H54 (cell line): Measurements from ENCODE around the gene SLC30A3.

Experiments
- DNase-seq: peaks from one replicate; pipeline ENCODE4 v3.0.0; 2011; ENCODE audit warnings: low spot score, mixed read lengths; ENCODE audit not compliant: insufficient read length
- FAIRE-seq: peaks from 3 replicates; lab custom pipeline; 2011; peaks lifted over from hg19 to GRCh38; lab: Jason Lieb, UNC
- POLR2A ChIP-seq: IDR thresholded peaks from 2 replicates; pipeline ENCODE4 v1.6.1; 2011; ENCODE audit warnings: low read depth, mild to moderate bottlenecking, low read length

SLC30A3 gene

DNA sequence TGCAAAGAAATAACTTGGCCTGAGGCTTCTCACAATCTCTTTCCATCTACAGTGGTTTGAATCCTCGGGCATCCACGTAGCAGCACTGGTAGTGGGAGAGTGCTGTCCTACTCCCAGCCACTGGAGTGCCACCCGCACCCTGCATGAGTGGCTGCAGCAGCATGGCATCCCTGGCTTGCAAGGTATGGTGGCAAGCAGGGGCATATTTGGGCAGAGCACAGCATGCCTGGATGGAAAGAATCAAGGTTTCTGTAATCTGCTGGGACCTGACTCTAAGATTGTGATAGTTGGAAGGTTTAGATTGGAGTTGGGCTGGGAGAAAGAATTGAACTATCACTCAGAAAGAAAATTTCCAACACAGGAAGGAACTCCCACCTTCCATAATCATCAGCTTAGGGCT is 41.7 kb downstream of the SLC30A3 start:
- DNase-seq (no peak), FAIRE-seq (no peak)
- TF ChIP-seq POLR2A = no peak

DNA sequence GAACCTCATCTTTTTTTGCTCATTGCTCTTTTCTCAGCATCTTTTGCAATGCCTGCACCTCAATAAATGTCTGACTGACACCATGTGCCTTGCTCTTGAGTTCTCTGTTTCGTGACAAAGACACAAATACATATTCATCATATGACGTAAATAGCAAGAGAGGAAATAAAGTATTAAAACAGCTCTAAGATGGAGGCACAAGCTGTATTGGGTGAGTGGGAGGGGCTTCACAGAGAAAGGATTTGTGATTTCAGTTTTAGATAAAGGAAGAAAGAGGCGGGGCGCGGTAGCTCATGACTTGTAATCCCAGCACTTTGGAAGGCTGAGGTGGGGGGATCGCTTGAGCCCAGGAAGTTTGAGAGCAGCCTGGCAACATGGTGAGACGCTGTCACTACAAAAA is 42.8 kb downstream of the SLC30A3 start:
- FAIRE-seq = no peak
- TF ChIP-seq POLR2A = no peak
- no peak for DNase-seq

DNA sequence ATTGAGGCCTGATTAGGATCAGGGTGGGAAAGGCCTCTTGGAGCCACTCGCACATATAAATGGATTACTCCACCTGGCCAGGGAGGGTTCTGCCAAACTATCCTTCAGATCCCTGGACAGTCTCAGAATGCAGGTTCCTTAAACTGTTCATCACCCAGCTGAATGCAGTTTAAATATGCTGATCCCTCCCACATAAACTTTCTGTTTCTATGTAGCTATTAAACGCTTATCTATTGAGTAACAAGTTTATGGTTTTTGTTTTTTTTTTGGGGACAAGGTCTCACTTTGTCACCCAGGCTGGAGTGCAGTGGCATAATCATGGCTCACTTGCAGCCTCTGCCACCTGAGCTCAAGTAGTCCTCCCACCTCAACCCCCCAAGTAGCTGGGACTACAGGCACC is 43.8 kb downstream of the SLC30A3 start:
- DNase-seq (no peak), FAIRE-seq (no peak)
- no peak for TF ChIP-seq POLR2A

DNA sequence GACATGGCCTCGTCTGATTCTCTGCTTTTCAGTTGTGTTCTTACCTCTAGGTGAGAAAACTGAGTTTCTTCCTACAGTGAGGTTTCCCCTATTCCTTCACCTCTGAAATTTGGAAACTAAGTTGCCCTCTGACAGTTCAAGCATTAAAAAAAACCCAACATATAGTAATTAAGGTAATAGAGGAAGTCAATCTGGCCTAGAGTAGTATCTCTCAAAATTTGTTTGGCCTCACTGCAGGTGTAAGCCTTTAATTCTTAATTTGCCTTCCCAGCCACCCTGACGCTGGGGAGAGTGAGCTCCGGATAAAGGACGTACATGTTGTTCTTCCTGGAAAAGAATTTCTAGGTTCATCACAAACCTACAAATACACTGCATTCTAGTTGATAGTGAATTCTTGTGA is 44.2 kb downstream of the SLC30A3 start:
- FAIRE-seq (no peak), DNase-seq (no peak)
- no peak for TF ChIP-seq POLR2A

DNA sequence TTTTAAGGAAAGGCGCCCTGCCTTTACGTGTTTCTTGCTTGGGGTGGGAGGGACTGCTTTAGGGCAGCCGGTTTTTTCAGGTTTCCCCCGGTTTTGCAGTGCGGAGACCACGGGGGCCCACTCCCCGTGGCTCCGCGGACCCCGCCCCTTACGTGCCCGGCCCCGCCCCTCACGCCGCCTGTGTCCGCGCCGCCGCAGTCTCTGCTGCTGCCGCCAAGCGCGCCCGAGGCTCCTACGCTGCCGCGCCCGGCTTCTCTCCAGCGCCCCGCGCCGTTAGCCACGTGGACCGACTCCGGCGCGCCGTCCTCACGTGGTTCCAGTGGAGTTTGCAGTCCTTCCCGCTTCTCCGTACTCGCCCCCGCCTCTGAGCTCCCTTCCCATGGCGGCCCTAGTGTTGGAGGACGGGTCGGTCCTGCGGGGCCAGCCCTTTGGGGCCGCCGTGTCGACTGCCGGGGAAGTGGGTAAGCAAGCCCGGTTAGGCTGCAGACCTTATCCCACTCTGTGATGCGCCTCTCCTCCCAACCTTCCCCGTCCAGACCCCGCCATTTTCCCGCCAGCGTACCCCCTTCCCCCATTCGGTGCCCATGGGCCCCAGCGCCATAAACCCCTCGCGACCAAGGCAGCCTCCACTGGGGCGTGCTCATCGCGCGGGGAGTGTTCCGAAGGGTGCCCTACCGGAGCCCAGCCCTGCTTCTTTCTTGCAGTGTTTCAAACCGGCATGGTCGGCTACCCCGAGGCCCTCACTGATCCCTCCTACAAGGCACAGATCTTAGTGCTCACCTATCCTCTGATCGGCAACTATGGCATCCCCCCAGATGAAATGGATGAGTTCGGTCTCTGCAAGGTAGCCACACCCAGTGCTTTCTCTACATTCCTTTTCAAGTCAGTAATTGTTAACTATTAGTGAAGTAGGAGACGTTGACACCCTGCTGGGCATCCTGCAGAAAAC is 45.4 kb downstream of the SLC30A3 start, which contains the start of gene CAD:
Gene CAD (plus strand): TSS at position 197 of the 949 bp plus-strand sequence. CDS start 183 bp downstream, at position 380.
- TF ChIP-seq POLR2A = peak; percentile 87
- FAIRE-seq (no peak), DNase-seq (peak; percentile 88)

DNA sequence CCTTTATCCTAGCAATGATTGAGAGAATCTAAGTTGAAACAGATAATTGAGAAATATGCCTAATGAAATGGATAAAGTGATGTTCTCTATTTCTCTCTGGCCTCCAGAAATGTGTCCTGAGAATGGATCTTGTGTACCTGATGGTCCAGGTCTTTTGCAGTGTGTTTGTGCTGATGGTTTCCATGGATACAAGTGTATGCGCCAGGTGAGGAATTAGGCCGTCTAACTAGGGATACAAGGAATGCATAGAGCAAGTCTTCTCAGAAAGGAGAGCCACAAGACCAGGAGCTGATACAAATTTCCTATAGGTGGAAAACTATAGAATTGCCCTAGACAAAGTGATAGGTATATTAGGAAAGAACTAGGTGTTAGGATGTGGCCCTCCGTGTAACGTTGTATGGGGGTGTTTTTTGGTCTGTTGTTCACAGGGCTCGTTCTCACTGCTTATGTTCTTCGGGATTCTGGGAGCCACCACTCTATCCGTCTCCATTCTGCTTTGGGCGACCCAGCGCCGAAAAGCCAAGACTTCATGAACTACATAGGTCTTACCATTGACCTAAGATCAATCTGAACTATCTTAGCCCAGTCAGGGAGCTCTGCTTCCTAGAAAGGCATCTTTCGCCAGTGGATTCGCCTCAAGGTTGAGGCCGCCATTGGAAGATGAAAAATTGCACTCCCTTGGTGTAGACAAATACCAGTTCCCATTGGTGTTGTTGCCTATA is 46.3 kb downstream of the SLC30A3 start:
- FAIRE-seq = no peak
- DNase-seq = no peak
- TF ChIP-seq POLR2A = no peak

DNA sequence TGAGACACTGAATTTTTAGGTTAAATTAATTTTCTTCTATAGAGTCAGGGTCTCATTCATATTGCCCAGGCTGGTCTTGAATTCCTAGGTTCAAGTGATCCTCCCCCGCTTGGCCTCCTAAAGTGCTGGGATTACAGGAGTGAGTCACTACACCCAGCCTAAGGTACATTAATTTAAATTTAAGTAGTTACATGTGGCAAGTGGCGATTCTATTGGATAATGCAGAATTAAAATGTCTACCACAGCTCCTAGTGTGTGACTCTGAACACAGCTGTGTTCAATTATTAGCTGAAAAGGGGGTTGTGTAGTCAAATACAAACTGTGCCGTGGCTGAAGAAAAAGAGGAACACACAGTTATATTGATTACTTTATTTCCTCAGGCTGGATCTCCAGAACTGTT is 47.9 kb downstream of the SLC30A3 start:
- TF ChIP-seq POLR2A = no peak
- no peak for FAIRE-seq
- DNase-seq = no peak

DNA sequence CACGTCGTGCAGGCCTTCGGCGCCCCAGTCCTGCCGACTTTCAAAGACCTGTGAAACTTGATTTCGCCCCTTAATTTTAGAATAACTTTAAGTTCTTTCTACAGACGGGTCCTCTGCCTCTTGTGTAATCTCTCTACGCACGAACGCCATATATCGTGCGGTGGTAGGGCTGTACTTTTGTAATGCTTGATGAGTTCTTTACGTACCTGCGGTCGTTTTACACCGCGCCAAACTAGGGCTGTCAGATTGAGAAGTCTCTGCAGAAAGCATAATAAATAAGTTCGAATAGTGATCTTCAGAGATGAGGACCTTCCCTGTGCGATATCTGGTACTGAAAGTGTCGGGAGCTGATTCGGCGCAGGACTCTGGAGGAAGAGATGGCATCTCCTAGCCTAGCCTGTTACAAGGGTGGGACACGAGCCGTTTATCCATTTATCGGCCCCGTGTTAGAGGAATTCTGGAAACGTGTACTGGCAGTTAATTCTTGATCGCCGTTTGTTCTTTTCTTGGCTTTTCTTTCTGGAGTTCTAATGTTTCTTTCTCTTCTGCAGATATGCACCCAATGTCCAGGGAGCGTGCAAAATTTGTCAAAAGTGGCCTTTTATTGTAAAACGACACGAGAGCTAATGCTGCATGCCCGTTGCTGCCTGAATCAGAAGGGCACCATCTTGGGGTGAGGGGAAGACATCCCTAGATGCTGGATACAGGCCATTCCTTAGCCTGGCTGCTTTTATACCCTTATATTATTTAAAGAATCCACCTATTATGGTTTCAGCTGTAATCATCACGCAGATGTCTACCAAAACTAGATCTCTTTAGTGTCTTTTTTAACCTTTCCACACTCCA is 50.0 kb downstream of the SLC30A3 start:
- no peak for TF ChIP-seq POLR2A
- FAIRE-seq (no peak), DNase-seq (peak; percentile 26)

DNA sequence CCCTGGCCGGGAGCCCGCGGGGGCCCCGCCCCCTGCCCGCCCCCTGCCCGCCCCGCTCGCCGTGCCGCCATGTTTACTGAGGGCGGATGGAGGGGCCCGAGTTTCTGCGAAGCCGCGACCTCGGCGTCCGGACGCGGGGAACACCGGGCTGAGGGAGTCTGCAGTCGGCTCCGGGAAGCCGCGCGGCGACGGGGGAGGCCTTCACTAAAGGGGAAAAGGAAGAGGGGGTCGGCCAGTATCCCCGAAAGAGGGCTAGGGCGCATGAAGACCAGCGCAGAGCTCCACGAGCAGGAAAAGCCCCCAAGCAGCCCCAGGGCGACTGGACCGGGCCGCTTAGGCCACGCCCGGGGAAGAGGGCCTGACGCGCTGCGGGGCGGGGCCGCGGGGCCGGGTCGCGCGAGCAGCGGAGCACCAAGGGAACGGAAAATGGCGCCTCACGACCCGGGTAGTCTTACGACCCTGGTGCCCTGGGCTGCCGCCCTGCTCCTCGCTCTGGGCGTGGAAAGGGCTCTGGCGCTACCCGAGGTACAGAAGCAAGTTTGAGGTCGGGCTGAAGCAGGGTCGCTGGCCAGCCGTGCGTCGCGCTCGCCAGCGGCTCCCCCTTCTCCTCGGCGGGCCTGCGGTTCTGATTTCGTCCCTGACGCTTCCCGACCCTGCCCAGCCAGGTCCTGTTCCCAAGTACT is 50.8 kb downstream of the SLC30A3 start, which contains the start of the genes ATRAID and SLC5A6:
Gene ATRAID (plus strand): TSS at position 99 of the 683 bp plus-strand sequence. CDS start 328 bp downstream, at position 427.
Gene SLC5A6 (minus strand): TSS at position 326 of the 683 bp plus-strand sequence. CDS start 4,618 bp downstream, outside the sequence.
- FAIRE-seq (no peak), DNase-seq (peak; percentile 94)
- peak; percentile 81 for TF ChIP-seq POLR2A

DNA sequence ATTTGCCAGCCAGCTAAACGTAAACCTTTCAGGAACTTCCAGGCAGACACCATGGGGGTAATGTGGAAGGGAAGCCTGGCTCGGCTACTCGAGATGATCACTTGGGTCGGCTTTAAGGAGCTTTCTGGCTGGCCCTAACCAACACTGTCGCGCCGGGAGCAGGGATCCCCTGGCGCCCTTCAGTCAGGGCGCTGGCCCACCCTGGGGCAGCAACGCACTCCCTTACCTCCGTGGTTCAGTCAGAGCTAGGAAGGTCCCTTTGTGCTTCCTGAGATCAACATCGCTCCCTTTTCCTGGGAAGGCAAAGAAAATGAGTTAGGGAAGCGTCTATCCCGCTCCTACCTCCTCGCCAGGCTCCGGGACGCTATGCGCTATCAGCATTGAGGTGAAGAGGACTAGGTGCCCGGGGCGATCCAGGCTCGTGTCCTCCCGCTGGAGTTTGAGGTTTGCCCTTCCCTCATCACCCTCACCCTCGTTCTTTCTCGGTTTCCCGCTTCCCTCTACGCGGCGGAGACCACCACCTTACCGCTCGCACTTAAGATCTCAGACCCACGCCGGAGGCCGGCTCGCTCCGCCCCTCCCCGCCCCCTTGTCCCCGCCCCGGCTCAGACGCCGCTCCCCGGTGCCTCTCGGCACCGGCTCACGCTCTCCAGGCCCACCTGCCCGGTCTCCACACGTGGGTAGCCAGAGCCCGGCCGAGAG is 51.5 kb downstream of the SLC30A3 start:
- FAIRE-seq = no peak
- TF ChIP-seq POLR2A = no peak
- DNase-seq = peak; percentile 26

DNA sequence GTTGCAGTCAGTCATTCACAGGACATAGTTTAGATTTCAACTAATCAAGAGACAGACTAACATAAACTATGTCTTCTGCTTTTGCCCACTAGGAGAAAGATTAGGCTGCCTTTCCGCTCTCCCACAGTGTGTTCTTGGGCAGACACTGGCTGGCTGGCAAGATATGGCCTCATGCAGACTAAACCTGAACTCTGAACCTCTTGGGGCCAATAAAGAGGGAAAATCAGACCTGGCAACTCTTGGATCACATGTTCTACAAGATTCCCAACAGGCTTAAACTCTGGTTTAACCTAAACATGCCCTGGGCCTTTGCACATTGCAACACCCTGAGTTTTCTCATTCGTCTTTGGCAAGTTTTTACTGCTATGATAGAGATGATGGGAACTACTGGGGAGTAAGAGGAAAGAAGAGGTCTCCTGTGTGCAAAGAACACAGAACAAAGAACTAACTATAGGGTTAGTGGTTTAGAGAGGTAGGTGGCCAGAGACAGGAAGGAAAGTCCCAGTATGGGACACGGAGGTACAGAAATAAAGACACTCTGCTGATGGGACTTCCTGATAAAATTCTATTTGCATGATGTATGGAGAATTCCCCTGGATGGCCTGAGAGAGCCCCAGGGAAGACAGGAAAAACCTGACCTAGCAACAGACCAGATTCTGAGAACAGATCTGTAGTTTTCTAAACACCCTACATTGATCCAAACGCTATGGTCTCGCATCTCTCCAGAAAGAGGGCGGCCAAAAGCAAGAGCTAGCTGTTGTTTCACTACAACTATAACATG is 53.0 kb downstream of the SLC30A3 start:
- TF ChIP-seq POLR2A = no peak
- DNase-seq (no peak), FAIRE-seq (no peak)
